Amniotic stem cell (primary cell): ENCODE data around the gene GTF3C1.

ENCODE experiments used
- DNase-seq: peaks from one replicate; lab custom pipeline; 2025; lab: John Stamatoyannopoulos, UW

The GTF3C1 gene

GRCh38 chr16:27483624-27484023 lies 66.1 kb downstream of the GTF3C1 start:
- DNase-seq, result no peak

- no peak for DNase-seq
Measured at GRCh38 chr16:27483088-27483437, 66.7 kb downstream of the GTF3C1 start.

- no peak for DNase-seq
Measured at GRCh38 chr16:27482397-27483087, 67.2 kb downstream of the GTF3C1 start.

- no peak for DNase-seq
Measured at GRCh38 chr16:27481282-27481934, 68.3 kb downstream of the GTF3C1 start.

DNA sequence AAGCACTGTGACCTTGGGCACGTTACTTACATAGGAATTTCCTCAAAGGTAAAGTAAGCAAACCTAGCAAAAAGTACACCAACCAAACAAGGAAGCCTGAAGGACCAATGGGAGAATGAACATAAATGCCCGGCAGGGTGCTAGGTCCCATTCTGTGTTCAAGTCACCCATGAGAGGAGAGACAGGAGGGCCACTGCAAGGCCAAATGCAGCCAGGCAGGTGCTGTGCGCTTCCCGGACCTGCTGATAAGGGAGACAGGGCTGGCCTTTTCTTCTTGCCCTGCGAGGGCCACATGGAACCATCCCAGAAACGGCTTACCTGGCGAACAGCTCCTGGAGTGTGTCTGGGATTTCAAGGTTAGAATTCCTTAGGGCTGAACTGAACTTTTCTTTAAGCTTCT lies 69.0 kb downstream of the GTF3C1 start:
- DNase-seq, result no peak

GRCh38 chr16:27476240-27476639 lies 73.5 kb downstream of the GTF3C1 start:
- no peak for DNase-seq

GRCh38 chr16:27475561-27475960 lies 74.2 kb downstream of the GTF3C1 start:
- peak; percentile 18 for DNase-seq

- no peak for DNase-seq
Measured at GRCh38 chr16:27474921-27475320, 74.8 kb downstream of the GTF3C1 start.

GRCh38 chr16:27474041-27474440 lies 75.7 kb downstream of the GTF3C1 start:
- DNase-seq, result no peak

DNA sequence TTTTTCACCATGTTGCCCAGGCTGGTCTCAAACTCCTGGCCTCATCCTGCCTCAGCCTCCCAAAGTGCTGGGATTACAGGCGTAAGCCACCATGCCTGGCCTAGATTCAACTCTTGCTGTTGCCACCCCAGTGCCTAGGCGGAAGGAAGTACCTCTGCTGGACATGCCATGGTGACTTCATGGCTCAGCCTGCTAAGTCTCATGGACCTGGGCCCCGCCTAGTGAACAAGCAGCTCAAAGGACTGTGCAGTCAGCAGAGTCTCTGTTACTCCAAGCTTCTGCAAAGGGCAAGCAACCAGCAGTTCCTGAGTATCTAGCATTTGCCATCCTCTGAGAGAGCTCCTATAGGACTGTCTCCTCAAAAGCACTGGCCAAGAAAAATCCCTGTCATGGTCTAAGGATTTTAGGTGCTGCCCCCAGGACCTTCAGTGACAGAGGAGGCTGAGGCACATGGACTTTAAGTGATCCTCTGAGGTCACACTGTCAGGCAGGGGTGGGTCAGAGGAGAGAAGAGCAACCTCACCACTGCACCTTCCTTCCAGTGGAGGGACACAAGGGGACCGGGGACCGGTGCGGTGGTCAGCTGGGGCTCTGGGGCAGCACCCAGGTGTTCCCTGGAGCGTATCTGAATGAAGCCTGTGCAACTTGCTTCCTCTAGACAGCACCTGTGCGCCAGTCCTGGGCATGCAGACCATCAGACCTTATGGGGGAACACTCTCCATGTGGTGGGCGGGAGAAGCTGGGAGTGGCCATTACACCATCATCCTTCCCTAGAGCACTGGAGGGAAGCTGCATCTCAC lies 76.4 kb downstream of the GTF3C1 start:
- DNase-seq, result no peak

DNA sequence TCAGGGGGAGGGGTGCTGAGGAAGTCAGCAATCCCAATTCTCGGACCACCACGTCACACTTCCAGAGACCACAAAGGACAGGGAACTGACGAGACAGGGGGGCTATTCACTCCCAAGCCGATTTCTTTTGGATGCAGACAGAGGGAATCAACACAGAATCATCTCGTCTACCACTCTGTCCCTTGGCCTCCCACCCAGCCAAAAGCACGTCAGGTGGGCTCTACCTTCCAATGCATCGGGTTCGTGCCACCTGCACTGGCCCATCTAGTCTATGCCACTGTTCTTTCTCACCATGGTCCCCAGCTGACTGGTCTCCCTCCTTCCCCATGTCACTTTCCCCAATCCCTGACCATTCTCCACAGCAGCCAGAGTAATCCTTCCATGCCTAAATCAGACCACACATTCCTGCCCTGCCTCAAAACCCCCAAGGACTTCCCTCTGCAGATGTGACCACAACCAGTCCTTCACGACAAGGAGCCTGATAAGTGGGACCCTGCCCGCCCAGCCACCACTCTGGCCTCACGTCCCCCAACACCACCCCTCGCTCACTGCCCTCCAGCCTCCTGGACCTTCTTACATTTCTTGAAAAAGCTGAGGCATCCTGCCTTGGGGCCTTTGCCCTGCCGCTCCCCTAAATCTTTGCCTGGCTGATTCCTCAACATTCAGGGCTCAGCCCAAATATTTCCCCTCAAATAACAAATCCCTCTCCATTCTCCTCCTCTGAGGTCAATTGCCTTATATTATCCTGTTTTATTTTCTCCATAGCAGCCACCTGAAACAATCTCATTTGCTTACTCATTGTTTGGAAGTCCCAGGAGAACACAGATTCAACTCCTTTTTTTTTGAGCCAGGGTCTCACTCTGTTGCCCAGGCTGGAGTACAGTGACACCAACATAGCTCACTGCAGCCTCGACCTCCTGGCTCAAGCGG lies 77.4 kb downstream of the GTF3C1 start:
- DNase-seq, result no peak

- DNase-seq, result no peak
Measured at GRCh38 chr16:27471661-27472060, 78.1 kb downstream of the GTF3C1 start.

- DNase-seq, result no peak
Measured at GRCh38 chr16:27470567-27471431, 78.9 kb downstream of the GTF3C1 start.

GRCh38 chr16:27468941-27469531 lies 80.7 kb downstream of the GTF3C1 start:
- no peak for DNase-seq

DNA sequence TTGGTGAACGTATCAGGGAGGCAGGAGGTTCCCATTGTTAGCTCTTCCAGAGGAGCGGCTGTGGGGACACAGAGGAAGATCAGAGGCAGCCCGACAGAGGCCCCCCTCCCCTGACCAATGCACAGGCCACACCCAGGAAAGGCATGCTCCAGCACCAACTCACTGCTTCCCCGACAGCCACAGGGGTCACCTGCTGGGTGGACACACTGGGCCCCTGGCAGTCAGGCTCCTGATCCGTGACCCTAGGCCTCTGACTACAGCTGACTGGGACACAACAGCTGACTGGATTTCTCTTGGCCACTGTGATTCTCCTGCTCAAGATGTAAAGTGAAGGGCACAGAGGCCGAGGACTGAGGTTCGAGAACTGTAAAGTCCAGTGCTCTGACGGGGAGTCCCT lies 84.2 kb downstream of the GTF3C1 start:
- DNase-seq, result no peak

- no peak for DNase-seq
Measured at GRCh38 chr16:27464626-27465482, 84.9 kb downstream of the GTF3C1 start.

GRCh38 chr16:27463741-27464591 lies 85.7 kb downstream of the GTF3C1 start:
- no peak for DNase-seq

DNA sequence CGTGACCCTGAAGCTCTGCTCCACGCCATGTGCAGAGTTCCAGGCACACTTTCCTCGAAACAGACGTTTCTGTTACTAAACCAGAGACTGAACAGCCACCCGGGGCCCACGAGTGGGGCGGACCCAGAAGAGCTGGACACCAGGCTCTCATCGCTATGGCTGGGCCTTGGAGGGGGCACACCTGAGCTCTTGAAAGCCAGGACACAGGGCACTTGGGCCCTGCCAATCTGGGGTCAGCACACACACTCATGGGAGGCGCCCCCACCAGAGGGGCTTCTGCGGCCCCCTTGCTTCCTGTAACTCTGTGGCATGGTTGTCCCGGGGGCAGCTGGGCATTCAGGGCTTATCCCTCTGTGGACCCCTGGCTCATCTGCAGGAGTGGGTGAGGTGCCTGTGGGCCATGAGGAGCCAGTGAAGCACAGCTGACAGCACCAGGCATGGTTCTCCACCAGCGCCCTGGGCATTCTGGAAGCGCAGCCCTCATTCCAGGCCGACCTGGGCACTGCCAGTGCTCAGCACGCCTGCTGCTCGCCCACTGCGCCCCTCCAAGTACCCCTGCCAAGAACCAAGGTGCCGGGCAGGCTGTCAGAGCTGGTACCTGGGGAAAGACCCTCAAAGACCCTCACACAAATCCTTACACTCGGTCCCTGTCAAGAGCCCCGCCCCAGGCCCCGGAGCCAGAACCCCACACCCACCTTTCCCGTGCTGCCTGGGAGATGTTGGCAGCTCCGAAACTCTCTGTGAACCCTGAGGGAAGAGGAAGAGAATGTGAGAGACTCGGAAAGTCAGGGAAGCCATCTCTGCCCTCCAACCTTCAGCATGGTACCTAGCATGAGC lies 86.6 kb downstream of the GTF3C1 start:
- DNase-seq, result no peak
